ENCODE data around the gene ZNF593.

DNA sequence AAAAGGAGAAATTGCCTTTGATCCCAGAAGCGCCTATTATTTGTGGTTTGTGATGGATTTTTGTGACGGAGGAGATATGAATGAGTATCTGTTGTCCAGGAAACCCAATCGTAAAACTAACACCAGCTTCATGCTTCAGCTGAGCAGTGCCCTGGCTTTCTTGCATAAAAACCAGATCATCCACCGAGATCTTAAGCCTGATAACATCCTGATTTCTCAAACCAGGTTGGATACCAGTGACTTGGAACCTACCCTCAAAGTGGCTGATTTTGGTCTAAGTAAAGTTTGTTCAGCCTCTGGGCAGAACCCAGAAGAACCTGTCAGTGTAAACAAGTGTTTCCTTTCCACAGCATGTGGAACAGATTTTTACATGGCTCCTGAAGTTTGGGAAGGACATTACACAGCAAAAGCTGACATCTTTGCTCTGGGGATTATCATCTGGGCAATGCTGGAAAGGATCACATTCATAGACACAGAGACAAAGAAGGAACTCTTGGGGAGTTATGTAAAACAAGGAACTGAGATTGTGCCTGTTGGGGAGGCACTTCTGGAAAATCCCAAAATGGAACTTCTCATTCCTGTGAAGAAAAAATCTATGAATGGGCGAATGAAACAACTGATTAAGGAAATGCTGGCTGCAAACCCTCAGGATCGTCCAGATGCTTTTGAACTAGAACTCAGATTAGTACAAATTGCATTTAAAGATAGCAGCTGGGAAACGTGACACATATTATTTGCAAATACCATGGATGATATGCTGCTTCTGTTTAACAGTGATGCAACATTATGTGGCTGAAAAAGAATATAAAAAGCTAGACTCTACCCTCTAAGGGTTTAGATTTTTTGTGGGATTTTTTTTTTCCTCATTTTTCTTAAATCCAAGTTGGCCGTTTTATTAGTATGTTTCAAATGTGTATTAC lies 47.6 kb upstream of the ZNF593 start:
- no peak for TF ChIP-seq CTCF (IDR thresholded peaks at IDR 0.05)
- no peak for TF ChIP-seq POLR2A (IDR thresholded peaks at IDR 0.05)

All from uterus (tissue), 2 donors.